ENCODE measurements around the gene CFB.

The CFB gene

DNA sequence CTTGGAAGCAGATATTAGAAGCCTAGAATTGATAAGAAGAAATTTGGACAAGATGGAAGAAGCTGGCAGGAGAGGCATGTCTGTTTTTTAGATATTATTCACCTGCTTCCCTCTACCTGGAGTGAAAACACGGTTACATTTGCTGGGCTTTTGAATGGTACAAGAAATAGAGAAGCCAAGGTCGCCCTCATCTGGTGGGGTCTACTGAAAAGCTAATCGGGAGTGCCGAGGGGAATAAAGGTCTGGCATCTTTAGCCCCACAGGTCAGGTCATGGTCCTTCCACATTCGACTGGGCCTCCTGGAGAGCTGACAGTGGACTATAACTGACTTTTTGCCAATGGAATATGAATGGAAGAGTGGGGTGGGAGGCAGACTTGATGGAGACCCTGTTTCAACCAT is 23.0 kb upstream of the CFB start:
- Histone ChIP-seq H3K4me2 (ENCODE audit: low read length) (no peak overlapping the region), H3K27me3 (ENCODE audit: control insufficient read depth, low read length) (peaks cover 2% of the 10 kb centered on the region; the same call in 1 of the 2 replicates), H3K36me3 (ENCODE audit: control insufficient read depth, low read length) (no peaks in the 10 kb centered on the region), H3K9me2 (replicated peaks; ENCODE audit: control insufficient read depth, low read length) (no peaks in the 10 kb centered on the region), H3K27ac (ENCODE audit: low read depth, low read length) (no peak overlapping the region), H3K9me3 (ENCODE audit: control insufficient read depth, insufficient read depth, low read length) (no peaks in the 10 kb centered on the region), H4K20me1 (ENCODE audit: control insufficient read depth, insufficient read depth, low read depth, low read length) (no peaks in the 10 kb centered on the region), H3K4me3 (ENCODE audit: low read length) (no peak overlapping the region), H3K4me1 (ENCODE audit: control insufficient read depth, low read length) (no peaks in the 10 kb centered on the region), H3K79me2 (ENCODE audit: control insufficient read depth, low read length) (no peaks in the 10 kb centered on the region), H3F3A (ENCODE audit: control insufficient read depth, insufficient read depth) (no peaks in the 10 kb centered on the region)
- TF ChIP-seq, protein P1, sequence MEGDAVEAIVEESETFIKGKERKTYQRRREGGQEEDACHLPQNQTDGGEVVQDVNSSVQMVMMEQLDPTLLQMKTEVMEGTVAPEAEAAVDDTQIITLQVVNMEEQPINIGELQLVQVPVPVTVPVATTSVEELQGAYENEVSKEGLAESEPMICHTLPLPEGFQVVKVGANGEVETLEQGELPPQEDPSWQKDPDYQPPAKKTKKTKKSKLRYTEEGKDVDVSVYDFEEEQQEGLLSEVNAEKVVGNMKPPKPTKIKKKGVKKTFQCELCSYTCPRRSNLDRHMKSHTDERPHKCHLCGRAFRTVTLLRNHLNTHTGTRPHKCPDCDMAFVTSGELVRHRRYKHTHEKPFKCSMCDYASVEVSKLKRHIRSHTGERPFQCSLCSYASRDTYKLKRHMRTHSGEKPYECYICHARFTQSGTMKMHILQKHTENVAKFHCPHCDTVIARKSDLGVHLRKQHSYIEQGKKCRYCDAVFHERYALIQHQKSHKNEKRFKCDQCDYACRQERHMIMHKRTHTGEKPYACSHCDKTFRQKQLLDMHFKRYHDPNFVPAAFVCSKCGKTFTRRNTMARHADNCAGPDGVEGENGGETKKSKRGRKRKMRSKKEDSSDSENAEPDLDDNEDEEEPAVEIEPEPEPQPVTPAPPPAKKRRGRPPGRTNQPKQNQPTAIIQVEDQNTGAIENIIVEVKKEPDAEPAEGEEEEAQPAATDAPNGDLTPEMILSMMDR (IDR thresholded peaks at IDR 0.05; ENCODE audit: low read depth, low read length, poor library complexity, severe bottlenecking): peak; percentile 36
- no peak for TF ChIP-seq EZH2phosphoT487 (IDR thresholded peaks at IDR 0.05; ENCODE audit: borderline replicate concordance, low read length)

DNA sequence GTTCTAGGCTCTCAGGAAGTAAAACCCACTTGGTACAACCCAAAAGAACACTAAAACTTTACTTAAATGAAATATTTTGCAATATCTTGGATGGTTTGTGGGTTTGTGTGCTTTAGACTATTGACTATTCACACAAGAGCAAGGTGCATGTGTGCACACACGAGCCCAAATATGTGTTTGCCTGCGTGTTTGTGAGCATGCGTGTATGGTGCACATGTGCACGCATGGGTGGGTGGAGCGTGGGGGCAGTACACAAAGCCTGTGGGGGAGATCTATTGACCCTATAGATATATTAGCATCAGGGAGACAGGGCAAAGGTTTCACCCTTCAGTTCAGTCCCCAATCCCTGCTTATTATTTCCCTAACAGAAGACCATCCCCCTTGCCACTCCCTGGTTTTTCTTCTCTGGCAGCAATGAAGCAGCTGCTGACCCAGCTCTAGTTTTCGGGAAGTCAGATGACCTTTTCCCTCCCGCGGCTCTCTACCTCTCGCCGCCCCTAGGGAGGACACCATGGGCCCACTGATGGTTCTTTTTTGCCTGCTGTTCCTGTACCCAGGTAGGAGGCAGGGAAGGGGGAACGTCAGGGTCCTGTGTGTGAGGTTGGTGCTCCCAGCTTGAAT is 18.5 kb upstream of the CFB start, which contains the start of gene C2:
TSS of gene C2 (plus strand) at position 476 of the 621 bp plus-strand sequence. CDS start at position 512, 36 bp downstream.
- no peak for TF ChIP-seq EZH2phosphoT487 (IDR thresholded peaks at IDR 0.05; ENCODE audit: borderline replicate concordance, low read length)
- TF ChIP-seq, protein P1 (IDR thresholded peaks at IDR 0.05; ENCODE audit: low read depth, low read length, poor library complexity, severe bottlenecking): no peak
- Histone ChIP-seq H3K9me2 (replicated peaks; ENCODE audit: control insufficient read depth, low read length) (no peaks in the 10 kb centered on the region), H3K27ac (ENCODE audit: low read depth, low read length) (no peak within 1 kb of the TSS), H3K9me3 (ENCODE audit: control insufficient read depth, insufficient read depth, low read length) (no peaks in the 10 kb centered on the region), H3K79me2 (ENCODE audit: control insufficient read depth, low read length) (no peaks in the 10 kb centered on the region), H3K27me3 (ENCODE audit: control insufficient read depth, low read length) (peaks cover 2% of the 10 kb centered on the region; the same call in 1 of the 2 replicates), H3K4me1 (ENCODE audit: control insufficient read depth, low read length) (no peaks in the 10 kb centered on the region), H4K20me1 (ENCODE audit: control insufficient read depth, insufficient read depth, low read depth, low read length) (no peaks in the 10 kb centered on the region), H3K4me3 (ENCODE audit: low read length) (no peak within 1 kb of the TSS), H3K36me3 (ENCODE audit: control insufficient read depth, low read length) (no peaks in the 10 kb centered on the region), H3K4me2 (ENCODE audit: low read length) (no peak within 1 kb of the TSS), H3F3A (ENCODE audit: control insufficient read depth, insufficient read depth) (no peaks in the 10 kb centered on the region)

DNA sequence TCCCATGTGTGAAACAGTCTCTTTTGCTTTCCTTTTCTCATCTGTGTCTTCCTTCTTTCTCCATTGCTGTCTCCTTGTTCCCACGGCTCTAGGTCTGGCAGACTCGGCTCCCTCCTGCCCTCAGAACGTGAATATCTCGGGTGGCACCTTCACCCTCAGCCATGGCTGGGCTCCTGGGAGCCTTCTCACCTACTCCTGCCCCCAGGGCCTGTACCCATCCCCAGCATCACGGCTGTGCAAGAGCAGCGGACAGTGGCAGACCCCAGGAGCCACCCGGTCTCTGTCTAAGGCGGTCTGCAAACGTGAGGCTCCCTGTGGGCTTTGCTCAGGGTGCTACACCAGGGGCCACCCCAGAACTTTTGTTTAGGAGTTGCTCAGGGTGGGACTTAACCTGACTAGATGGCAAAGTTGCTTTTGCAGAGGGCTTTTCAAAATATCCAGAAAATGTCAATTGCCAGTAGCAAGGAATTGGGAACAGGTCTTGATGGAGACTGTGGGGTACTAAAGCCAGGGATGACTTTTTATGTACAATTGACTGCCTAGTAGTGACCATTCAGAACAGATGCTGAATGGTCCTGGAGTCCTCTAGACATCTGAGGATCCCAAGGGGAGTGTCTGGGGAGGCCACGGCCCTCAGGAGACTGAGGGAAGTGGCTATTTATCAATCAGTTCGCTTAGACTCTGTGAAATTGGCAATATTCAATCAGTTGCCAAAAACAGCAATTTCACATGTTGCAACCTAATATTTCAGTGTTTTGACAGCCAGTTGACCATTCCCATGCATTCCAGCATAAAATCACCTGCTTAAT is 17.8 kb upstream of the CFB start:
- H3K4me3 ChIP-seq (ENCODE audit: low read length): no peak overlapping the region
- H3K9me3 ChIP-seq (ENCODE audit: control insufficient read depth, insufficient read depth, low read length): no peaks in the 10 kb centered on the region
- no peaks in the 10 kb centered on the region for H3K36me3 ChIP-seq (ENCODE audit: control insufficient read depth, low read length)
- H3K4me2 ChIP-seq (ENCODE audit: low read length): no peak overlapping the region
- H3F3A ChIP-seq (ENCODE audit: control insufficient read depth, insufficient read depth): no peaks in the 10 kb centered on the region
- no peaks in the 10 kb centered on the region for H3K79me2 ChIP-seq (ENCODE audit: control insufficient read depth, low read length)
- H3K9me2 ChIP-seq (replicated peaks; ENCODE audit: control insufficient read depth, low read length): no peaks in the 10 kb centered on the region
- no peaks in the 10 kb centered on the region for H3K4me1 ChIP-seq (ENCODE audit: control insufficient read depth, low read length)
- peaks cover 2% of the 10 kb centered on the region; the same call in 1 of the 2 replicates for H3K27me3 ChIP-seq (ENCODE audit: control insufficient read depth, low read length)
- no peak overlapping the region for H3K27ac ChIP-seq (ENCODE audit: low read depth, low read length)
- H4K20me1 ChIP-seq (ENCODE audit: control insufficient read depth, insufficient read depth, low read depth, low read length): no peaks in the 10 kb centered on the region
- TF ChIP-seq EZH2phosphoT487 (IDR thresholded peaks at IDR 0.05; ENCODE audit: borderline replicate concordance, low read length): no peak
- TF ChIP-seq, protein P1 (IDR thresholded peaks at IDR 0.05; ENCODE audit: low read depth, low read length, poor library complexity, severe bottlenecking): no peak
